WERI-Rb-1 (cell line): ENCODE results near the gene NAA10.

Experiments
- DNase-seq: peaks from one replicate; pipeline ENCODE4 v3.0.0-alpha.2; 2020
- H3K27ac ChIP-seq: fragments of 250-450 bp; sonication (Bioruptor Pico); 2 replicates; pipeline ENCODE4 v1.5.1; 2020; ENCODE audit warnings: mild to moderate bottlenecking, moderate library complexity
- H3K27me3 ChIP-seq: fragments of 250-450 bp; sonication (Bioruptor Pico); 2 replicates; pipeline ENCODE4 v1.5.1; 2021; ENCODE audit warnings: mild to moderate bottlenecking, low read depth, moderate library complexity; ENCODE audit not compliant: insufficient read depth, severe bottlenecking
- H3K36me3 ChIP-seq: fragments of 250-450 bp; sonication (Bioruptor Pico); 2 replicates; pipeline ENCODE4 v1.5.1; 2020; ENCODE audit warnings: mild to moderate bottlenecking, moderate library complexity
- H3K4me3 ChIP-seq: 2 replicates; pipeline ENCODE4 v1.5.1; 2011; ENCODE audit warnings: low read depth, mild to moderate bottlenecking, control low read depth, low read length
- H3K9me3 ChIP-seq: fragments of 250-450 bp; sonication (Bioruptor Pico); 2 replicates; pipeline ENCODE4 v1.5.1; 2021; ENCODE audit warnings: mild to moderate bottlenecking, moderate library complexity; ENCODE audit not compliant: severe bottlenecking
- CTCF ChIP-seq: IDR thresholded peaks from 2 replicates; pipeline ENCODE4 v1.5.1; 2011; ENCODE audit warnings: low read depth, mild to moderate bottlenecking, control low read depth, inconsistent platforms, low read length

Gene NAA10

GRCh38 chrX:153948002-153948466, 13.2 kb upstream of the NAA10 start:
- Histone ChIP-seq H3K9me3 (no peaks in the 10 kb centered on the region), H3K4me3 (no peak overlapping the region), H3K36me3 (peaks cover 62% of the 10 kb centered on the region), H3K27me3 (peaks cover 41% of the 10 kb centered on the region), H3K27ac (peak overlapping the region; percentile 49)
- DNase-seq = no peak
- no peak for TF ChIP-seq CTCF

GRCh38 chrX:153947009-153947769, 12.4 kb upstream of the NAA10 start:
- peaks cover 39% of the 10 kb centered on the region for H3K27me3 ChIP-seq
- H3K36me3 ChIP-seq = peaks cover 54% of the 10 kb centered on the region
- TF ChIP-seq CTCF = peak; percentile 96
- peak; percentile 92 for DNase-seq
- H3K9me3 ChIP-seq = no peaks in the 10 kb centered on the region
- no peak overlapping the region for H3K4me3 ChIP-seq
- peak overlapping the region; percentile 49 for H3K27ac ChIP-seq

- TF ChIP-seq CTCF = no peak
- H3K36me3 ChIP-seq = peaks cover 45% of the 10 kb centered on the region
- no peak for DNase-seq
- H3K9me3 ChIP-seq = no peaks in the 10 kb centered on the region
- H3K4me3 ChIP-seq = no peak overlapping the region
- no peak overlapping the region; the same call in 1 of the 2 replicates for H3K27ac ChIP-seq
- peaks cover 36% of the 10 kb centered on the region for H3K27me3 ChIP-seq
Observed at GRCh38 chrX:153945956-153946943, 11.4 kb upstream of the NAA10 start.

GRCh38 chrX:153944800-153945150, 9.9 kb upstream of the NAA10 start:
- Histone ChIP-seq H3K4me3 (no peak overlapping the region), H3K9me3 (no peaks in the 10 kb centered on the region), H3K27me3 (peaks cover 32% of the 10 kb centered on the region), H3K27ac (no peak overlapping the region), H3K36me3 (peaks cover 30% of the 10 kb centered on the region)
- no peak for DNase-seq
- TF ChIP-seq CTCF = no peak

- Histone ChIP-seq H3K27ac (no peak within 1 kb of the TSS), H3K9me3 (no peaks in the 10 kb centered on the region), H3K27me3 (peaks cover 35% of the 10 kb centered on the region), H3K4me3 (no peak within 1 kb of the TSS), H3K36me3 (peaks cover 25% of the 10 kb centered on the region)
- TF ChIP-seq CTCF = no peak
- peak; percentile 60 for DNase-seq
Observed at GRCh38 chrX:153944140-153944799, 9.4 kb upstream of the NAA10 start, which contains the start of gene RENBP. TSS of gene RENBP (minus strand) at chrX:153944643. CDS start at chrX:153944610, 33 bp downstream.
